Sigmoid colon (tissue), 4 donors: ENCODE data around the gene ACCS.

Experiments used
- CTCF ChIP-seq, 4 experiments: fragments of 450-650 bp in 3 of 4; fragments of 200-600 bp in 1 of 4; IDR thresholded peaks; one replicate each; pipeline ENCODE4 v1.5.1; 2016 to 2019; ENCODE audit warnings: antibody characterized with exemption in 4 of 4, mild to moderate bottlenecking in 3 of 4, moderate library complexity in 2 of 4
- EP300 ChIP-seq, 4 donors: sonication (generic); formaldehyde crosslinking; IDR thresholded peaks; one replicate each; pipeline ENCODE4 v1.6.1; 2017; ENCODE audit warnings: antibody characterized with exemption in 4 of 4
- POLR2A ChIP-seq, 2 donors: fragments of 450-650 bp; IDR thresholded peaks; one replicate each; pipeline ENCODE4 v1.6.1; 2016; ENCODE audit warnings: antibody characterized with exemption in 2 of 2, mild to moderate bottlenecking in 2 of 2, moderate library complexity in 2 of 2
- POLR2AphosphoS5 ChIP-seq, 4 donors: sonication (generic); formaldehyde crosslinking; IDR thresholded peaks; one replicate each; pipeline ENCODE4 v1.6.1; 2017; ENCODE audit warnings: antibody characterized with exemption in 4 of 4

GRCh38 chr11:44049832-44050231 lies 16.2 kb upstream of the ACCS start:
- TF ChIP-seq POLR2AphosphoS5 (IDR thresholded peaks at IDR 0.05) (no peak), CTCF (IDR thresholded peaks at IDR 0.05) (no peak), POLR2A (IDR thresholded peaks at IDR 0.05) (no peak), EP300 (IDR thresholded peaks at IDR 0.05) (no peak)
